PFSK-1 (cell line): ENCODE measurements around the gene ZIC1.

ENCODE experiments used
- POLR2AphosphoS5 ChIP-seq: IDR thresholded peaks from 2 replicates; pipeline ENCODE4 v1.6.1; 2012; ENCODE audit warnings: low read depth, mild to moderate bottlenecking, control low read depth, low read length, moderate library complexity
- TF ChIP-seq, protein P1 (sequence below), 2 experiments: IDR thresholded peaks; 2 replicates each; pipeline versions ENCODE4 v1.6.1 to v1.8.0; 2011 to 2012; ENCODE audit warnings: low read depth in 2 of 2, low read length in 2 of 2, control low read depth in 1 of 2, inconsistent platforms in 1 of 2, mild to moderate bottlenecking in 1 of 2, moderate library complexity in 1 of 2; ENCODE audit not compliant: insufficient read depth in 1 of 2

DNA sequence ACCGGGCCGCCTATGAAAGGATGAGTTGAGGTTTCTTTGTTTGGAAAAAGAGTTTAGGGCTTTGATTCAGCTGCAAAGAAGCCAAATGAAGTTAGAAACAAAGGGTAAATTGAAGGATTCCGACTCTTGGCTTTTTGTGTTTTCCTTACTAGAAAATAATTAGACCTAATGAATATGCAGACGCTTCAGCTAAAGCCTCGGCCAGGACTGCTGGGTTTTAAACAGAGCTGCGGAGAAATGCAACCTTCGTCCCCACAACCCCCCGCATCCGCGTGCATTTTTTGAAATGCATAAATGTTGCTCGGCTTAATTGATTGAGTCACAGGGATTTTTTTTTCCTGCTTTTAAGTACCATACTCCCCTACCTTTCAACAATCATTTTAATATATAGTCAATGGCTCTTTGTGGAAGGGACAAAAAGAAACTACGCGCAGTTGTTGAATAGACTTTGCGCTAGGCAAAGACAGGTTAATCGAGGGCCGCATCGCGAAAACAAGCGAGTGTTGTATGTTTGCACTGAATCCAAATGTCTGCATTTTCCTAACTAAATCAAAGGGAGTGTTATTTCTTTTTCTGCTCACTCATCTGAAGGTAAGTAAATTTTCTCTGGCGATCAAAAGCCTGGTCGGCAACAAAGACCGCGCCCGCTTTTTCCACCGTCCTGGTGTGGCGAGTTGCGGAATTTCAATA is 1.5 kb upstream of the ZIC1 start:
- no peak for TF ChIP-seq POLR2AphosphoS5
- TF ChIP-seq, protein P1, sequence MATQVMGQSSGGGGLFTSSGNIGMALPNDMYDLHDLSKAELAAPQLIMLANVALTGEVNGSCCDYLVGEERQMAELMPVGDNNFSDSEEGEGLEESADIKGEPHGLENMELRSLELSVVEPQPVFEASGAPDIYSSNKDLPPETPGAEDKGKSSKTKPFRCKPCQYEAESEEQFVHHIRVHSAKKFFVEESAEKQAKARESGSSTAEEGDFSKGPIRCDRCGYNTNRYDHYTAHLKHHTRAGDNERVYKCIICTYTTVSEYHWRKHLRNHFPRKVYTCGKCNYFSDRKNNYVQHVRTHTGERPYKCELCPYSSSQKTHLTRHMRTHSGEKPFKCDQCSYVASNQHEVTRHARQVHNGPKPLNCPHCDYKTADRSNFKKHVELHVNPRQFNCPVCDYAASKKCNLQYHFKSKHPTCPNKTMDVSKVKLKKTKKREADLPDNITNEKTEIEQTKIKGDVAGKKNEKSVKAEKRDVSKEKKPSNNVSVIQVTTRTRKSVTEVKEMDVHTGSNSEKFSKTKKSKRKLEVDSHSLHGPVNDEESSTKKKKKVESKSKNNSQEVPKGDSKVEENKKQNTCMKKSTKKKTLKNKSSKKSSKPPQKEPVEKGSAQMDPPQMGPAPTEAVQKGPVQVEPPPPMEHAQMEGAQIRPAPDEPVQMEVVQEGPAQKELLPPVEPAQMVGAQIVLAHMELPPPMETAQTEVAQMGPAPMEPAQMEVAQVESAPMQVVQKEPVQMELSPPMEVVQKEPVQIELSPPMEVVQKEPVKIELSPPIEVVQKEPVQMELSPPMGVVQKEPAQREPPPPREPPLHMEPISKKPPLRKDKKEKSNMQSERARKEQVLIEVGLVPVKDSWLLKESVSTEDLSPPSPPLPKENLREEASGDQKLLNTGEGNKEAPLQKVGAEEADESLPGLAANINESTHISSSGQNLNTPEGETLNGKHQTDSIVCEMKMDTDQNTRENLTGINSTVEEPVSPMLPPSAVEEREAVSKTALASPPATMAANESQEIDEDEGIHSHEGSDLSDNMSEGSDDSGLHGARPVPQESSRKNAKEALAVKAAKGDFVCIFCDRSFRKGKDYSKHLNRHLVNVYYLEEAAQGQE (IDR thresholded peaks at IDR 0.05; ENCODE audit: insufficient read depth in 1 of 2, low read depth in 2 of 2, low read length in 2 of 2): no peak
